ENCODE data around the gene BPI.
"Not testable (repeated sequence)": the region's sequence is repeated elsewhere in the genome, so short reads cannot be mapped to it uniquely, and the experiment has no call there.

BPI gene

GRCh38 chr20:38303908-38304379 lies at the start of gene BPI:
BPI (plus strand) TSS chr20:38304156; CDS start chr20:38304224, 68 bp downstream.
- H3K27me3 ChIP-seq (ENCODE audit: low read depth), result peaks cover 13% of the 10 kb centered on the region; the same call in 1 of the 2 replicates
- no peaks in the 10 kb centered on the region for H3K9me3 ChIP-seq
- H3K4me3 ChIP-seq, result no peak within 1 kb of the TSS
- in situ Hi-C loops (cut with MboI; ENCODE audit: low sequenced_read_pairs), result loop anchor here (10.0 kb wide), 1 partner anchor 59 kb away; no protein-coding TSS in a partner anchor
- H3K4me1 ChIP-seq, result no peaks in the 10 kb centered on the region
- H3K36me3 ChIP-seq (replicated peaks), result no peaks in the 10 kb centered on the region
- DNase-seq (ENCODE audit: low spot score in 2 of 2), result no peak

GRCh38 chr20:38254621-38255020 lies 49.3 kb upstream of the BPI start:
- H3K4me1 ChIP-seq; H3K4me3 ChIP-seq; H3K36me3 ChIP-seq (replicated peaks); H3K27me3 ChIP-seq (ENCODE audit: low read depth); in situ Hi-C loops (cut with MboI; ENCODE audit: low sequenced_read_pairs); H3K9me3 ChIP-seq; DNase-seq (ENCODE audit: low spot score in 2 of 2): not testable (repeated sequence)

- no peaks in the 10 kb centered on the region for H3K4me1 ChIP-seq
- H3K27me3 ChIP-seq (ENCODE audit: low read depth), result no peaks in the 10 kb centered on the region
- DNase-seq (ENCODE audit: low spot score in 2 of 2), result no peak
- in situ Hi-C loops (cut with MboI; ENCODE audit: low sequenced_read_pairs), result no loop called here
- H3K9me3 ChIP-seq, result no peaks in the 10 kb centered on the region
- no peaks in the 10 kb centered on the region for H3K36me3 ChIP-seq (replicated peaks)
- H3K4me3 ChIP-seq, result no peak overlapping the region
These were observed 48.6 kb upstream of the BPI start for GRCh38 chr20:38255393-38255792.

- in situ Hi-C loops (cut with MboI; ENCODE audit: low sequenced_read_pairs), result no loop called here
- no peaks in the 10 kb centered on the region for H3K9me3 ChIP-seq
- no peak for DNase-seq (ENCODE audit: low spot score in 2 of 2)
- no peaks in the 10 kb centered on the region for H3K4me1 ChIP-seq
- H3K27me3 ChIP-seq (ENCODE audit: low read depth), result no peaks in the 10 kb centered on the region
- no peak overlapping the region for H3K4me3 ChIP-seq
- no peaks in the 10 kb centered on the region for H3K36me3 ChIP-seq (replicated peaks)
These were observed 47.9 kb upstream of the BPI start for GRCh38 chr20:38256021-38256420.

- no peak for DNase-seq (ENCODE audit: low spot score in 2 of 2)
- H3K4me1 ChIP-seq, result no peaks in the 10 kb centered on the region
- H3K9me3 ChIP-seq, result no peaks in the 10 kb centered on the region
- H3K36me3 ChIP-seq (replicated peaks), result no peaks in the 10 kb centered on the region
- no peaks in the 10 kb centered on the region for H3K27me3 ChIP-seq (ENCODE audit: low read depth)
- in situ Hi-C loops (cut with MboI; ENCODE audit: low sequenced_read_pairs), result no loop called here
- no peak overlapping the region for H3K4me3 ChIP-seq
These were observed 47.0 kb upstream of the BPI start for GRCh38 chr20:38256966-38257365.

- Histone ChIP-seq H3K27me3 (ENCODE audit: low read depth) (0 out of 2 replicates have a peak, but pooled peaks cover 3% of the 10 kb centered on the region), H3K4me3 (no peak overlapping the region), H3K9me3 (no peaks in the 10 kb centered on the region), H3K36me3 (replicated peaks) (no peaks in the 10 kb centered on the region), H3K4me1 (no peaks in the 10 kb centered on the region)
- in situ Hi-C loops (cut with MboI; ENCODE audit: low sequenced_read_pairs), result no loop called here
- DNase-seq (ENCODE audit: low spot score in 2 of 2), result no peak
These were observed 45.3 kb upstream of the BPI start for GRCh38 chr20:38258545-38259215.

- no peaks in the 10 kb centered on the region for H3K36me3 ChIP-seq (replicated peaks)
- H3K4me3 ChIP-seq, result no peak overlapping the region
- H3K27me3 ChIP-seq (ENCODE audit: low read depth), result 0 out of 2 replicates have a peak, but pooled peaks cover 3% of the 10 kb centered on the region
- in situ Hi-C loops (cut with MboI; ENCODE audit: low sequenced_read_pairs), result no loop called here
- DNase-seq (ENCODE audit: low spot score in 2 of 2), result no peak
- H3K9me3 ChIP-seq, result no peaks in the 10 kb centered on the region
- no peaks in the 10 kb centered on the region for H3K4me1 ChIP-seq
These were observed 44.0 kb upstream of the BPI start for GRCh38 chr20:38260025-38260377.

GRCh38 chr20:38260378-38261053 lies 43.4 kb upstream of the BPI start, which contains the start of gene KIAA1755:
KIAA1755 (minus strand) TSS chr20:38260735; CDS start chr20:38260500, 235 bp downstream.
- Histone ChIP-seq H3K36me3 (replicated peaks) (no peaks in the 10 kb centered on the region), H3K4me3 (no peak within 1 kb of the TSS)

GRCh38 chr20:38261054-38261390 lies 42.9 kb upstream of the BPI start:
- in situ Hi-C loops (cut with MboI; ENCODE audit: low sequenced_read_pairs), result no loop called here
- H3K36me3 ChIP-seq (replicated peaks), result no peaks in the 10 kb centered on the region
- H3K4me1 ChIP-seq, result no peaks in the 10 kb centered on the region
- DNase-seq (ENCODE audit: low spot score in 2 of 2), result no peak
- H3K4me3 ChIP-seq, result no peak overlapping the region
- H3K9me3 ChIP-seq, result no peaks in the 10 kb centered on the region
- 0 out of 2 replicates have a peak, but pooled peaks cover 3% of the 10 kb centered on the region for H3K27me3 ChIP-seq (ENCODE audit: low read depth)

More at GRCh38 chr20:38260378-38261053, 43.4 kb upstream of the BPI start, which contains the start of gene KIAA1755:
- no peaks in the 10 kb centered on the region for H3K9me3 ChIP-seq
- H3K27me3 ChIP-seq (ENCODE audit: low read depth), result 0 out of 2 replicates have a peak, but pooled peaks cover 3% of the 10 kb centered on the region
- DNase-seq (ENCODE audit: low spot score in 2 of 2), result no peak
- H3K4me1 ChIP-seq, result no peaks in the 10 kb centered on the region
- in situ Hi-C loops (cut with MboI; ENCODE audit: low sequenced_read_pairs), result no loop called here

GRCh38 chr20:38262931-38263330 lies 41.0 kb upstream of the BPI start:
- Histone ChIP-seq H3K36me3 (replicated peaks) (no peaks in the 10 kb centered on the region), H3K4me3 (no peak overlapping the region), H3K9me3 (no peaks in the 10 kb centered on the region), H3K27me3 (ENCODE audit: low read depth) (0 out of 2 replicates have a peak, but pooled peaks cover 6% of the 10 kb centered on the region), H3K4me1 (no peaks in the 10 kb centered on the region)
- no peak for DNase-seq (ENCODE audit: low spot score in 2 of 2)
- in situ Hi-C loops (cut with MboI; ENCODE audit: low sequenced_read_pairs), result no loop called here

- H3K4me3 ChIP-seq, result no peak overlapping the region
- H3K4me1 ChIP-seq, result no peaks in the 10 kb centered on the region
- in situ Hi-C loops (cut with MboI; ENCODE audit: low sequenced_read_pairs), result no loop called here
- DNase-seq (ENCODE audit: low spot score in 2 of 2), result no peak
- H3K27me3 ChIP-seq (ENCODE audit: low read depth), result 0 out of 2 replicates have a peak, but pooled peaks cover 6% of the 10 kb centered on the region
- no peaks in the 10 kb centered on the region for H3K36me3 ChIP-seq (replicated peaks)
- no peaks in the 10 kb centered on the region for H3K9me3 ChIP-seq
These were observed 37.5 kb upstream of the BPI start for GRCh38 chr20:38266426-38266825.

- H3K27me3 ChIP-seq (ENCODE audit: low read depth), result 0 out of 2 replicates have a peak, but pooled peaks cover 6% of the 10 kb centered on the region
- H3K4me1 ChIP-seq, result no peaks in the 10 kb centered on the region
- no peaks in the 10 kb centered on the region for H3K9me3 ChIP-seq
- in situ Hi-C loops (cut with MboI; ENCODE audit: low sequenced_read_pairs), result no loop called here
- DNase-seq (ENCODE audit: low spot score in 2 of 2), result no peak
- no peaks in the 10 kb centered on the region for H3K36me3 ChIP-seq (replicated peaks)
- H3K4me3 ChIP-seq, result no peak overlapping the region
These were observed 36.7 kb upstream of the BPI start for GRCh38 chr20:38267296-38267695.

- H3K4me1 ChIP-seq, result no peaks in the 10 kb centered on the region
- no peaks in the 10 kb centered on the region for H3K9me3 ChIP-seq
- H3K4me3 ChIP-seq, result no peak overlapping the region
- 0 out of 2 replicates have a peak, but pooled peaks cover 6% of the 10 kb centered on the region for H3K27me3 ChIP-seq (ENCODE audit: low read depth)
- DNase-seq (ENCODE audit: low spot score in 2 of 2), result no peak
- in situ Hi-C loops (cut with MboI; ENCODE audit: low sequenced_read_pairs), result no loop called here
- no peaks in the 10 kb centered on the region for H3K36me3 ChIP-seq (replicated peaks)
These were observed 35.9 kb upstream of the BPI start for GRCh38 chr20:38267901-38268514.

GRCh38 chr20:38269040-38269439 lies 34.9 kb upstream of the BPI start:
- Histone ChIP-seq H3K9me3 (no peaks in the 10 kb centered on the region), H3K4me3 (no peak overlapping the region), H3K36me3 (replicated peaks) (no peaks in the 10 kb centered on the region), H3K27me3 (ENCODE audit: low read depth) (0 out of 2 replicates have a peak, but pooled peaks cover 3% of the 10 kb centered on the region), H3K4me1 (no peaks in the 10 kb centered on the region)
- DNase-seq (ENCODE audit: low spot score in 2 of 2), result no peak
- in situ Hi-C loops (cut with MboI; ENCODE audit: low sequenced_read_pairs), result no loop called here
